Activated CD8-positive, alpha-beta T cell treated with anti-CD3 and anti-CD28 coated beads, Interleukin-2, amount 10 ng/mL, durations not matched to agents 7 days and 5 days (primary cell): ENCODE results near the gene CD177. TPM values are rescaled to one million over a fixed set of nuclear protein-coding genes. Genes with fewer than 3 reads are reported as not detected.

Experiments used
- ATAC-seq: fragments of 150-1000 bp; cut with Tn5 transposase; one replicate; pipeline ENCODE4 v1.10.0; 2021; ENCODE audit warnings: moderate library complexity
- CTCF ChIA-PET: fragments of 350-600 bp; sonication (Branson Sonifier 250); formaldehyde crosslinking; loops from one replicate; lab custom pipeline; 2021; ENCODE audit warnings: antibody characterized with exemption; lab: Charles Lee
- POLR2A ChIA-PET: fragments of 350-600 bp; sonication (Branson Sonifier 250); formaldehyde crosslinking; loops from one replicate; lab custom pipeline; 2021; ENCODE audit warnings: antibody characterized with exemption; lab: Charles Lee
- DNase-seq: peaks from one replicate; pipeline ENCODE4 v3.0.0-alpha.2; 2020
- H3K27ac Mint-ChIP-seq: one replicate; pipeline ENCODE4 v1.8.0; 2021; ENCODE audit warnings: mild to moderate bottlenecking, mixed read lengths
- H3K27me3 Mint-ChIP-seq: one replicate; pipeline ENCODE4 v1.8.0; 2021; ENCODE audit warnings: low read depth, mixed read lengths
- H3K36me3 Mint-ChIP-seq: one replicate; pipeline ENCODE4 v1.8.0; 2021; ENCODE audit warnings: low read depth, mixed read lengths
- H3K4me1 Mint-ChIP-seq: one replicate; pipeline ENCODE4 v1.8.0; 2021; ENCODE audit warnings: low read depth, mixed read lengths
- H3K4me3 Mint-ChIP-seq: one replicate; pipeline ENCODE4 v1.8.0; 2021; ENCODE audit warnings: mild to moderate bottlenecking, mixed read lengths
- H3K9me3 Mint-ChIP-seq: one replicate; pipeline ENCODE4 v1.8.0; 2022; ENCODE audit warnings: mixed read lengths; ENCODE audit not compliant: insufficient read depth
- total RNA-seq, 2 experiments: library from RNA; stranded (reverse); gene quantifications; one replicate each; pipeline ENCODE4 v1.2.3, GENCODE V29; 2021

The CD177 gene, protein sequence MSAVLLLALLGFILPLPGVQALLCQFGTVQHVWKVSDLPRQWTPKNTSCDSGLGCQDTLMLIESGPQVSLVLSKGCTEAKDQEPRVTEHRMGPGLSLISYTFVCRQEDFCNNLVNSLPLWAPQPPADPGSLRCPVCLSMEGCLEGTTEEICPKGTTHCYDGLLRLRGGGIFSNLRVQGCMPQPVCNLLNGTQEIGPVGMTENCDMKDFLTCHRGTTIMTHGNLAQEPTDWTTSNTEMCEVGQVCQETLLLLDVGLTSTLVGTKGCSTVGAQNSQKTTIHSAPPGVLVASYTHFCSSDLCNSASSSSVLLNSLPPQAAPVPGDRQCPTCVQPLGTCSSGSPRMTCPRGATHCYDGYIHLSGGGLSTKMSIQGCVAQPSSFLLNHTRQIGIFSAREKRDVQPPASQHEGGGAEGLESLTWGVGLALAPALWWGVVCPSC
- not detected for total RNA-seq

DNA sequence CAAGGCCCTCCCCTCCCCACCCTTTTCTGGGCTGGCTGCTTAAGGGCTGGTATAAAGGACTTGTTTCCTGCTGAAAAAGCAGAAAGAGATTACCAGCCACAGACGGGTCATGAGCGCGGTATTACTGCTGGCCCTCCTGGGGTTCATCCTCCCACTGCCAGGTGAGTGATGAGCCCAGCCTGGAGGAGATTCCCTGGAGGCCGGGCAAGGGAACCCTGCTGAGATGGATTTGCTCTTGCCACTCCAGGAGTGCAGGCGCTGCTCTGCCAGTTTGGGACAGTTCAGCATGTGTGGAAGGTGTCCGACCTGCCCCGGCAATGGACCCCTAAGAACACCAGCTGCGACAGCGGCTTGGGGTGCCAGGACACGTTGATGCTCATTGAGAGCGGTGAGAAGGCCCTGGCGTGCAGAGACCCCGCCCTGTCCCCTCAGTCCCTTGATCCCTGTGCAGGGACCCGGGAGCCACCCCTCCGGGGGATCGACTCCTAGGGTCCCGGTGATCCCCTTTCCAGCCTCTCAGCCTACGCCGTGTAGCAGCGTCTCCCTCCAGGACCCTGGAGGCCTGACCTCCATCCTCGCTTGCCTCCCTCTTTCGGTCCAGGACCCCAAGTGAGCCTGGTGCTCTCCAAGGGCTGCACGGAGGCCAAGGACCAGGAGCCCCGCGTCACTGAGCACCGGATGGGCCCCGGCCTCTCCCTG, at the start of gene CD177:
Gene CD177 (plus strand): TSS at position 81 of the 699 bp plus-strand sequence. CDS start 29 bp downstream, at position 110.
- no peaks in the 10 kb centered on the region for H3K36me3 Mint-ChIP-seq
- ATAC-seq (no peak), DNase-seq (no peak)
- CTCF ChIA-PET = no interaction called here
- H3K4me1 Mint-ChIP-seq = no peaks in the 10 kb centered on the region
- POLR2A ChIA-PET = no interaction called here
- H3K27ac Mint-ChIP-seq = no peak within 1 kb of the TSS
- H3K9me3 Mint-ChIP-seq = no peaks in the 10 kb centered on the region
- no peak within 1 kb of the TSS for H3K4me3 Mint-ChIP-seq
- no peaks in the 10 kb centered on the region for H3K27me3 Mint-ChIP-seq

DNA sequence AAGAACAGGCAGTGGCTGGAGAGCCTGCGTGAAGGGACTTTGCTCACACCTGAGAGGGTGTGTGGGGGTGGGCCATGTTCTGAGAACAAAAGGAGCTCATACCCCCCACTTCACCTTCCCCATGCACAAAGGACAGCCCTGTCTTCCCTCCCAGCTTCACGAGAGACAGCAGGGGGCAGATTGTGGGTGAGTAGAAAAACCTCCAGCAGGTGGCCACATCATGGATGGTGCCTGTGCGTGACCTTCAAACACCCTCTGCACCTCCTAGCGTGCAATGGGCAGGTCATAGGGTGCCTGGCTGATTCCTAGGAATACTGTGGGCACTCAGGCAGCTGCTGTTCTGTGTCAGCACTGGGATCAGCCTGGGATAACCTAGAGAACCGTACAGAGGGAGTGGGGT, 47.8 kb upstream of the CD177 start:
- ATAC-seq (no peak), DNase-seq (no peak)
- Mint-ChIP-seq H3K27ac (no peak overlapping the region), H3K36me3 (no peaks in the 10 kb centered on the region), H3K27me3 (peaks cover 2% of the 10 kb centered on the region), H3K9me3 (no peaks in the 10 kb centered on the region), H3K4me1 (no peaks in the 10 kb centered on the region), H3K4me3 (no peak overlapping the region)
- CTCF ChIA-PET = no interaction called here
- POLR2A ChIA-PET = no interaction called here

DNA sequence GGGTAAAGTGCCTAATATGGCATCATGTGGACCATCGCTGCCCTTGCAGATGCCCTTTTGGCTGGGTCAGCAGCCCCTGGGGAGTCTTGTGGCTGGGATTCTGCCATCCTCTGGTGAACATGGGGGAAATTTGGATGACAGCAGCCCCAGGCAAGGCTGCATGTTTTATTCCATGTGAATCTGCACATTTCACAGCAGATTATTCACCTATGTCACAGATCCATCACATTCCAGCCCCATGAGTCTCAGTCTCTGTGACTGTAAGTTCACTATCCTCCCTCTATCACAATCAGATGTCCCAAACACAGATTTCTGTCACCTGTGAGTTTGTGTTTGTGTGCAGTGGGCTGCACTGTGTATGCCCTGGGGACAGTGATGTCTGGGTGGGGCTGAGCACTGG, 47.4 kb upstream of the CD177 start:
- DNase-seq (no peak), ATAC-seq (no peak)
- ChIA-PET POLR2A (no interaction called here), CTCF (no interaction called here)
- no peaks in the 10 kb centered on the region for H3K36me3 Mint-ChIP-seq
- H3K9me3 Mint-ChIP-seq = no peaks in the 10 kb centered on the region
- peaks cover 2% of the 10 kb centered on the region for H3K27me3 Mint-ChIP-seq
- H3K4me1 Mint-ChIP-seq = no peaks in the 10 kb centered on the region
- no peak overlapping the region for H3K27ac Mint-ChIP-seq
- H3K4me3 Mint-ChIP-seq = no peak overlapping the region

DNA sequence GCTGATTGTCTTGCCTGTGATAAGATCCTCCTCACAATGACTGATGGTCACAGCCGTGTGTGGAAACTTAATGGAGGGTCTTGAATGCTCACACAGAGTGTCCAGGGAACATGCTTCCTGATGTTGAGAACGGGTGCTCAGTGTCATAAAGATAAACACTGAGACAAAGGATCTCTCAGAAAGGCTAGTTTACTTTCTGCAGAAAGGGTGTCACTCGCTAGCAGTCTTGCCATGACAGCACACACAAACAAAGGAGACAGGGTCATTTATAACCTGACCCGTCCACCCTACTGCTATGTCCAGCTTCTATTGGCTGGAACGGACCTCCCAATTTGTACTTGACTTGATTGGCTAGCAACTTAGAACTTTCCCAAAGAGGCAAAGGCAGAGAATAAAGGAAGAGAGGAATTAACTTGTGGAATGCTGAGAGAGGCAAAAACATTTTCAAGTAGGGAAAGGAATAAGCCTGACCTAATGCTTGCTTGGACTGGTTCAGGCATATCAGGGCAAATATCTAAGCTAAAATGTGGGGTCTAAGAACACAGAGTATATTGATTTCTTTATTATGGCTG, 45.2 kb upstream of the CD177 start:
- peaks cover 2% of the 10 kb centered on the region for H3K27me3 Mint-ChIP-seq
- no peak overlapping the region for H3K4me3 Mint-ChIP-seq
- no peak for ATAC-seq
- ChIA-PET POLR2A (no interaction called here), CTCF (no interaction called here)
- no peak overlapping the region for H3K27ac Mint-ChIP-seq
- no peak for DNase-seq
- H3K36me3 Mint-ChIP-seq = no peaks in the 10 kb centered on the region
- H3K4me1 Mint-ChIP-seq = no peaks in the 10 kb centered on the region
- no peaks in the 10 kb centered on the region for H3K9me3 Mint-ChIP-seq

DNA sequence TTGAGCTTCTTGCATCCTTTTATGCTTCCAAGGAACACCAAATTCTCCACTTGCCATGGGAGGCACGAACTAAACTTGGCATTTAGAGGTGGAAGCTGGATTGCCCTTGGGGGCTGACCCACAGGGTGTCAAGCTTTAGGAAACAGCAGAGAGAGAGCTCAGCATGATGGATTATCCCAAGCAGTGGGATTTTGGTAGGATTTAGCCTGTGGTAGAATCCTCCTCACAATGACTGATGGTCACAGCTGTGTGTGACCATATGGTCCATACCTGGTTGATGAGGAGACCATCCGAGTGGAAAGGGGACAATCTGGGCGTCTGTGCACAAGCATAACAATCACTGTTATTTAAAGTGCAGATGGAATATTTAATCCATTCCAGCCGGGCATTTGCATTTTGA, 44.0 kb upstream of the CD177 start:
- Mint-ChIP-seq H3K36me3 (no peaks in the 10 kb centered on the region), H3K4me1 (no peaks in the 10 kb centered on the region), H3K27me3 (peaks cover 2% of the 10 kb centered on the region), H3K9me3 (no peaks in the 10 kb centered on the region), H3K4me3 (no peak overlapping the region), H3K27ac (no peak overlapping the region)
- DNase-seq = no peak
- POLR2A ChIA-PET = interaction anchor here (0.6 kb wide), 1 partner anchor 75 kb away, joined by 3 read pairs; no protein-coding TSS in a partner anchor
- CTCF ChIA-PET = no interaction called here
- ATAC-seq = no peak

DNA sequence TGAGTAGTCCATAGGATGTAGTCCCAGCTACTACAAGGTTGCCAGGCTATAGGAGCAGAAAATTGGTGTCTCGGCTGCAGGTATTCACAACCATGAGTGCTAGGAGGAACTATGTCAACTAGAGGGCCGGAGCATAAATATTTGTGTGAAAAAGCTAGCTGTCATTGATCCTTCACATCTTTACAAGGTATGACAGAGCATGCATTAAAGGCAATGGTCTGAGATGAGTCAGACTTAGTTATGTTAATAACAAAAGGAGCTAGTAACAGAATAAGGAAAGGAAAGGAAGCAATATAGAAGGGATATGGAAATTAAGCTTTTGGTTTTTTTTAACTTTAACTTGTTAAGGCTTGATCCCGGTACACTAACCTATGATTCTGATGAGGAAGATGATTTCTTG, 43.3 kb upstream of the CD177 start:
- Mint-ChIP-seq H3K27me3 (peaks cover 2% of the 10 kb centered on the region), H3K4me1 (no peaks in the 10 kb centered on the region), H3K4me3 (no peak overlapping the region), H3K27ac (no peak overlapping the region), H3K9me3 (no peaks in the 10 kb centered on the region), H3K36me3 (no peaks in the 10 kb centered on the region)
- ATAC-seq (no peak), DNase-seq (no peak)
- POLR2A ChIA-PET = no interaction called here
- CTCF ChIA-PET = no interaction called here

DNA sequence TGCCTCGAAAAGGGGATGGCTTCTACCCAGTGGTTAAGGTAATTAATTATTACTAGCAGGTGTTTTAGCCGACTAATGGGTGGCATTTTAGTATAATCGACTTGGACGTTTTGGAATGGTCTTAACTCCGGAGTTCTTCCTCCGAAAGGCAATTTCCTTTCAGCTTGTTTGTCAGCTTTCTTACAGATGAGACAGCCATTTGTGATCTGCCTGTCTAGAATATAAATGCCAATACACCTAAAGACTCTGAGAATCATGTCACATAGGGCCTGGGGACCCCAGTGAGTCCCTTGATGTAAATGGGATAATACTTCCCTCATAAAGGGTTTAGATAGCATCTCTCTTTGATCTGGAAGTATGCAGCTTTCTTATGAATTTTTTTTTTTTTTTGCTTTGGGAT, 42.2 kb upstream of the CD177 start:
- ChIA-PET CTCF (no interaction called here), POLR2A (no interaction called here)
- no peak overlapping the region for H3K27ac Mint-ChIP-seq
- no peak for ATAC-seq
- DNase-seq = no peak
- H3K4me3 Mint-ChIP-seq = no peak overlapping the region
- no peaks in the 10 kb centered on the region for H3K9me3 Mint-ChIP-seq
- peaks cover 2% of the 10 kb centered on the region for H3K27me3 Mint-ChIP-seq
- H3K36me3 Mint-ChIP-seq = no peaks in the 10 kb centered on the region
- H3K4me1 Mint-ChIP-seq = no peaks in the 10 kb centered on the region

DNA sequence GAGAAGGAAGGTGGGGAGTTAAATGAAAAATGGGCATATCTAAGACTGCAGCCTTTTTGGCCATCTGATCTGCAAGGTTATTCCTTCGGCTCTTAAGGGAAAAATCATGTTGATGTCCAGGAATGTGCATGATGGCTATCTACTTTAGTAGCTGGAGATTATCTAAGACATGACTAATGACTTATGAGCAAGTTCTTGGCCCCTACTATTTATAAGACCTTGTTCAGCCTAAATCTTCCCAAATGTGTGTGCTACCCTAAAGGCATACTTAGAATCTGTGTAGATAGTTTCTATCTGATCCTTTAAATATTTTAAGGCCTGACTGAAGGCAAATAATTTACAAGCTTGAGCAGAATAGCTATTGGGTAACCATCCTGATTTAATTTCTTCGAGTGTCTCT, 41.8 kb upstream of the CD177 start:
- no peaks in the 10 kb centered on the region for H3K36me3 Mint-ChIP-seq
- CTCF ChIA-PET = no interaction called here
- H3K27ac Mint-ChIP-seq = no peak overlapping the region
- H3K4me1 Mint-ChIP-seq = no peaks in the 10 kb centered on the region
- ATAC-seq (no peak), DNase-seq (no peak)
- peaks cover 2% of the 10 kb centered on the region for H3K27me3 Mint-ChIP-seq
- POLR2A ChIA-PET = interaction anchor here (0.6 kb wide), 1 partner anchor 177 kb away, joined by 4 read pairs; no protein-coding TSS in a partner anchor
- H3K4me3 Mint-ChIP-seq = no peak overlapping the region
- no peaks in the 10 kb centered on the region for H3K9me3 Mint-ChIP-seq

DNA sequence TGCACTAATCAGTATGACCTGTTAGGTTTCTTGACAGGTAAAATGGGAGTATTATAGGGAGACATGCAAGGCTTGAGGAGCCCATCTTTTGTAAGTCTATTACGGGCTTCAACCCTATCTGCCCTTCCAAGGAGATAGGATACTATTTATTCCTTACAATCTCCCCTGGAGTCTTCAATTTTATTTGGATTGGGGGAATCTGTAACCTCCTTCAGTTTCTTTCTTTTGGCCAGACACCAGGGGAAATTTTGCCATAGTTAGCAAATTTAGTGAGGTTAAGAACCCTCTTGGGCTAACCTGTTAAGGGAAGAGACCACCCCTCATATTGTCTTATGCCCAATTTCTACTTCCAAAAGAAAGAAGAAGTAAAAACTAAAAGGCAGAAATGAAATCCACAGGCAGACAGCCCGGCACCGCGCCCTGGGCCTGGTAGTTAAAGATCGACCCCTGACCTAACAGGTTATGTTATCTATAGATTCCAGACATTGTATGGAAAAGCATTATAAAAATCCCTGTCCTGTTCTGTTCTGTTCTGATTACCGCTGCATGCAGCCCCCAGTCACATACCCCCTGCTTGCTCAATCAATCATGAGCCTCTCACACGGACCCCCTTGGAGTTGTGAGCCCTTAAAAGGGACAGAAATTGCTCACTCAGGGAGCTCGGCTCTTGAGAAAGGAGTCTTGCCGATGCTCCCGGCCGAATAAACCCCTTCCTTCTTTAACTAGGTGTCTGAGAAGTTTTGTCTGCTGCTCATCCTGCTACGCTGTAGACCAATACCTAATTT, 39.6 kb upstream of the CD177 start:
- Mint-ChIP-seq H3K4me1 (no peaks in the 10 kb centered on the region), H3K27me3 (no peaks in the 10 kb centered on the region), H3K9me3 (no peaks in the 10 kb centered on the region), H3K27ac (no peak overlapping the region), H3K36me3 (no peaks in the 10 kb centered on the region), H3K4me3 (no peak overlapping the region)
- DNase-seq (no peak), ATAC-seq (no peak)
- POLR2A ChIA-PET = no interaction called here
- CTCF ChIA-PET = no interaction called here

DNA sequence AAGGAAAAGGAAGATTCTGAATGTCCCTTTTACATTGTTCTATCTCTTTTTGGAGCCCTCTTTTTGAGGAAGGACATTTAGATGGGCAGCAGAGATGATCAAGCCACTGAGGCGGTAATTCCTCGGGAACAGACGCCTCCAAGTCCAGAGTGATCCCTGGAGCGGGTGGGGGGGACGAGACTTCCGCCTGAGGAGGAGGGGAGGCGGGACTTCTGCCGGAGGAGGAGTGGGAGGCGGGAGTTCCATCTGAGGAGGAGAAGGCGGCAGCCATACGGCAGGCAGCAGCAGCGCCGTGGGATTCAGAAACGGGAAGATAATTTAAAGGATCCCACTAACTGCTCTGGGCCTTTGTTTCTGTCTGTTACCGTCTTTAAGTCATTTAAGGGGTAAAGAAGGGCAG, 37.6 kb upstream of the CD177 start:
- H3K9me3 Mint-ChIP-seq = no peaks in the 10 kb centered on the region
- ATAC-seq (no peak), DNase-seq (no peak)
- H3K27me3 Mint-ChIP-seq = peaks cover 2% of the 10 kb centered on the region
- ChIA-PET POLR2A (no interaction called here), CTCF (no interaction called here)
- no peak overlapping the region for H3K27ac Mint-ChIP-seq
- H3K4me3 Mint-ChIP-seq = no peak overlapping the region
- H3K4me1 Mint-ChIP-seq = no peaks in the 10 kb centered on the region
- H3K36me3 Mint-ChIP-seq = no peaks in the 10 kb centered on the region

DNA sequence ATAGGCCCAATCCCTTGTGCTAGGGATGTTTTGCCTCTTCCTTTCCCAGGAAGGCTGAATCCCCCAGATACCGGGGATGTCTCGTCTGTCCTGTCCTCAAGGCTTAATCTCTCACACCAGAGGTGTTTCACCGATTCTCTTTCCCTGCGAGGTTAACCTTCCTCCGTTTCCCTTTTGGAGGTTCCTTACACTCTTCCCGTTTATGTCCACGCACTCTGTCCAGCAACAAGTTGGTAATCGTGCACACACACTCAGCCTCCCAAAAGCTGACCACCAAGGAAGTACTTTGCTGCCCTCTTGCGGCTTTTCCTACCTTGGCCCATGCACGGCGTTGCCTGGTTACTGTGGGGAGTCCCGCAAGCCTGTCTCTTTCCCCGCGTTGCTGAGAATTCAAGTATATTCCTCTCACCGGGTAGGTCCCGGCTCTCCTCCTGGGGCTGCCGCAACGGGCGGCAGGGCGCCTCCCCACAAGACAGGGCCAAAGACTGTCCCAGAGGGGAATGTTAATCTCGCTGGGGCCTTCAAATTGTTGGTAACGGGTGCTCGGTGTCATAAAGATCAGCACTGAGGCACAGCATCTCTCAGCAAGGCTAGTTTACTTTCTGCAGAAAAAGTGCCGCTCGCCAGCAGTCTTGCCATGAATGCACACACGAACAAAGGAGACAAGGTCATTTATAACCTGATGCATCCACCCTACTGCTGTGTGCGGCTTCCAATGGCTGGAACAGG, 36.7 kb upstream of the CD177 start:
- Mint-ChIP-seq H3K4me1 (no peaks in the 10 kb centered on the region), H3K4me3 (no peak overlapping the region), H3K27me3 (peaks cover 2% of the 10 kb centered on the region), H3K27ac (no peak overlapping the region), H3K9me3 (no peaks in the 10 kb centered on the region), H3K36me3 (no peaks in the 10 kb centered on the region)
- no peak for ATAC-seq
- POLR2A ChIA-PET = no interaction called here
- CTCF ChIA-PET = no interaction called here
- no peak for DNase-seq
